Forelimb muscle (tissue), 1 donor: ENCODE results near the gene BANP. TPM values are rescaled to one million over a fixed set of nuclear protein-coding genes. Genes with fewer than 3 reads are reported as not detected.
"Not testable (repeated sequence)": the region's sequence is repeated elsewhere in the genome, so short reads cannot be mapped to it uniquely, and the experiment has no call there.

ENCODE experiments used
- DNase-seq: peaks from one replicate; pipeline ENCODE4 v3.0.0-alpha.2; 2013; ENCODE audit warnings: low read depth
- polyA plus RNA-seq: library from polyadenylated mRNA; unstranded; fragments of 120-200 nt; gene quantifications from one replicate; pipeline ENCODE4 v1.2.1, GENCODE V29; 2013; ENCODE audit not compliant: insufficient read length

The BANP gene
- polyA plus RNA-seq, 1 donor: 14.0 TPM

- no peak for DNase-seq
These were observed 42.7 kb downstream of the BANP start for GRCh38 chr16:87993901-87994300.

GRCh38 chr16:87995644-87996043 lies 44.4 kb downstream of the BANP start:
- DNase-seq: no peak

- no peak for DNase-seq
These were observed 46.0 kb downstream of the BANP start for GRCh38 chr16:87996962-87997880.

GRCh38 chr16:87998184-87998793 lies 47.1 kb downstream of the BANP start:
- not testable (repeated sequence) for DNase-seq

GRCh38 chr16:87998992-87999391 lies 47.8 kb downstream of the BANP start:
- not testable (repeated sequence) for DNase-seq

GRCh38 chr16:88002211-88002610 lies 51.0 kb downstream of the BANP start:
- DNase-seq: no peak

GRCh38 chr16:88002749-88003148 lies 51.5 kb downstream of the BANP start:
- no peak for DNase-seq

- no peak for DNase-seq
These were observed 52.1 kb downstream of the BANP start for GRCh38 chr16:88003316-88003715.

GRCh38 chr16:88003736-88004135 lies 52.5 kb downstream of the BANP start:
- DNase-seq: no peak

- no peak for DNase-seq
These were observed 53.2 kb downstream of the BANP start for GRCh38 chr16:88004391-88004790.

GRCh38 chr16:88005181-88005581 lies 53.9 kb downstream of the BANP start:
- DNase-seq: no peak

GRCh38 chr16:88005968-88006367 lies 54.7 kb downstream of the BANP start:
- no peak for DNase-seq

GRCh38 chr16:88007321-88007731 lies 56.1 kb downstream of the BANP start:
- no peak for DNase-seq

- DNase-seq: no peak
These were observed 57.6 kb downstream of the BANP start for GRCh38 chr16:88008840-88009239.

GRCh38 chr16:88009563-88010342 lies 58.5 kb downstream of the BANP start:
- DNase-seq: no peak

- DNase-seq: no peak
These were observed 59.2 kb downstream of the BANP start for GRCh38 chr16:88010343-88010967.

- DNase-seq: no peak
These were observed 59.8 kb downstream of the BANP start for GRCh38 chr16:88010968-88011483.

- DNase-seq: no peak
These were observed 61.1 kb downstream of the BANP start for GRCh38 chr16:88012360-88012759.

GRCh38 chr16:88013091-88013609 lies 61.9 kb downstream of the BANP start:
- no peak for DNase-seq

- no peak for DNase-seq
These were observed 62.6 kb downstream of the BANP start for GRCh38 chr16:88013766-88014251.

- DNase-seq: no peak
These were observed 63.1 kb downstream of the BANP start for GRCh38 chr16:88014252-88014781.
